ENCODE results near the gene INPP1.

The INPP1 gene

GRCh38 chr2:190412966-190413365, 69.6 kb downstream of the INPP1 start:
- DNase-seq: no peak

GRCh38 chr2:190413421-190413820, 70.0 kb downstream of the INPP1 start:
- no peak for DNase-seq

GRCh38 chr2:190415251-190415650, 71.9 kb downstream of the INPP1 start:
- no peak for DNase-seq

GRCh38 chr2:190415794-190416775, 72.7 kb downstream of the INPP1 start:
- DNase-seq: no peak

- DNase-seq: no peak
Measured at GRCh38 chr2:190417045-190417842, 73.9 kb downstream of the INPP1 start.

- DNase-seq: no peak
Measured at GRCh38 chr2:190418727-190419126, 75.3 kb downstream of the INPP1 start.

- DNase-seq: no peak
Measured at GRCh38 chr2:190420801-190421200, 77.4 kb downstream of the INPP1 start.

All from activated CD4-positive, alpha-beta T cell treated with anti-CD3 and anti-CD28 coated beads, Interleukin-2, amount 50 U/mL, for 4 hours (primary cell).